Measurements from ENCODE around the gene RAB21.
A peak's percentile ranks its signal among the peaks of the same experiment; 100 is the strongest.

DNA sequence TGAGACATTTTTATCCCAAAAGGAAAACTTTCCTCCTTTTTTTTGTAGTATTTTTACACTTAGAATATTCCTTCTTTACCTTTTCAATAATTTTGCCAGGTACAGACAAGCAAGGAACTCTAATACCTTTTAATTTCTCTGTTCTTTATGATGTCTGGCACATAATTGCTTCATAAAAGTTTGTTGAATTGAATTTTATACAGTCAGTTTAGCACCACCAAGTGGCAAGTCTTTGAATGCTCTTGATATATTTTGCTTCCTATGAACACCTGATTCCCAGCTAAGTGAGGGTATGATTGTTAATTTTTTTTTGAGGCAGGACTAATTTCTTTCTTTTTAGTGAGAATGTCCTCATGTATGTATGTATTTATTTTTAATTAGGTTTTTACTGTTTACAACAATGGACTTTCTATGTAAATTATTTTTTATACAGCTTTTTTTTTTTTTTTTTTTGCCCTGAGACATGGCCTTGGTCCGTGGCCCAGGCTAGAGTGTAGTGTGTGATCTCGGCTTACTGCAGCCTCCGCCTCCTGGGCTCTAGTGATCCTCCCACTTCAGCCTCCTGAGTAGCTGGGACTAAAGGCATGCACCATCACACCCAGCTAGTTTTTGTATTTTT lies 91.8 kb downstream of the RAB21 start:
- TF ChIP-seq, protein P1, sequence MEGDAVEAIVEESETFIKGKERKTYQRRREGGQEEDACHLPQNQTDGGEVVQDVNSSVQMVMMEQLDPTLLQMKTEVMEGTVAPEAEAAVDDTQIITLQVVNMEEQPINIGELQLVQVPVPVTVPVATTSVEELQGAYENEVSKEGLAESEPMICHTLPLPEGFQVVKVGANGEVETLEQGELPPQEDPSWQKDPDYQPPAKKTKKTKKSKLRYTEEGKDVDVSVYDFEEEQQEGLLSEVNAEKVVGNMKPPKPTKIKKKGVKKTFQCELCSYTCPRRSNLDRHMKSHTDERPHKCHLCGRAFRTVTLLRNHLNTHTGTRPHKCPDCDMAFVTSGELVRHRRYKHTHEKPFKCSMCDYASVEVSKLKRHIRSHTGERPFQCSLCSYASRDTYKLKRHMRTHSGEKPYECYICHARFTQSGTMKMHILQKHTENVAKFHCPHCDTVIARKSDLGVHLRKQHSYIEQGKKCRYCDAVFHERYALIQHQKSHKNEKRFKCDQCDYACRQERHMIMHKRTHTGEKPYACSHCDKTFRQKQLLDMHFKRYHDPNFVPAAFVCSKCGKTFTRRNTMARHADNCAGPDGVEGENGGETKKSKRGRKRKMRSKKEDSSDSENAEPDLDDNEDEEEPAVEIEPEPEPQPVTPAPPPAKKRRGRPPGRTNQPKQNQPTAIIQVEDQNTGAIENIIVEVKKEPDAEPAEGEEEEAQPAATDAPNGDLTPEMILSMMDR (IDR thresholded peaks at IDR 0.05; ENCODE audit: borderline replicate concordance, extremely low read depth, low read length, poor library complexity, severe bottlenecking): peak; percentile 63
- TF ChIP-seq EZH2 (IDR thresholded peaks at IDR 0.05; ENCODE audit: borderline replicate concordance, low read depth, low read length, severe bottlenecking): no peak
